OCI-LY1 (cell line): Measurements from ENCODE around the gene DRC1.

ENCODE experiments used
- H2AFZ ChIP-seq: fragments of 200-600 bp; sonication (generic), shearing (Covaris generic); 2 replicates; pipeline ENCODE4 v1.6.0; 2014; ENCODE audit warnings: antibody characterized with exemption, mild to moderate bottlenecking, low read length
- H3F3A ChIP-seq: fragments of 200-600 bp; sonication (generic), shearing (Covaris generic); 2 replicates; pipeline ENCODE4 v1.6.0; 2014; ENCODE audit warnings: mild to moderate bottlenecking, antibody characterized with exemption, low read length, moderate library complexity; ENCODE audit not compliant: insufficient read depth
- H3K27ac ChIP-seq: fragments of 200-600 bp; sonication (generic); 2 replicates; pipeline ENCODE4 v1.5.1; 2014; ENCODE audit warnings: low read length, mixed run types, mild to moderate bottlenecking, low read depth; ENCODE audit not compliant: poor library complexity, severe bottlenecking
- H3K27me3 ChIP-seq: fragments of 200-600 bp; sonication (generic); 2 replicates; pipeline ENCODE4 v1.6.0; 2014; ENCODE audit warnings: antibody characterized with exemption, mild to moderate bottlenecking, low read length, moderate library complexity; ENCODE audit not compliant: insufficient read depth
- H3K36me3 ChIP-seq: fragments of 200-600 bp; sonication (generic); 2 replicates; pipeline ENCODE4 v1.6.1; 2014; ENCODE audit warnings: mild to moderate bottlenecking, antibody characterized with exemption, low read length, moderate library complexity, mixed read lengths; ENCODE audit not compliant: insufficient read depth
- H3K4me1 ChIP-seq: fragments of 200-600 bp; sonication (generic); 2 replicates; pipeline ENCODE4 v1.5.1; 2014; ENCODE audit warnings: mild to moderate bottlenecking, low read length, moderate library complexity; ENCODE audit not compliant: insufficient read depth, severe bottlenecking
- H3K4me2 ChIP-seq: fragments of 200-600 bp; sonication (generic), shearing (Covaris generic); 2 replicates; pipeline ENCODE4 v1.6.1; 2014; ENCODE audit warnings: low read length
- H3K4me3 ChIP-seq: fragments of 200-600 bp; sonication (generic); 2 replicates; pipeline ENCODE4 v1.5.1; 2014; ENCODE audit warnings: low read length, low read depth, mild to moderate bottlenecking, mixed read lengths; ENCODE audit not compliant: poor library complexity, severe bottlenecking
- H3K79me2 ChIP-seq: fragments of 200-600 bp; shearing (Covaris generic); 2 replicates; pipeline ENCODE4 v1.6.1; 2016; ENCODE audit warnings: mixed run types, low read length, mixed read lengths; ENCODE audit not compliant: insufficient read depth
- H3K9ac ChIP-seq: fragments of 200-600 bp; sonication (generic), shearing (Covaris generic); 2 replicates; pipeline ENCODE4 v1.6.1; 2014; ENCODE audit warnings: mild to moderate bottlenecking, low read length, mixed read lengths
- H3K9me2 ChIP-seq: fragments of 200-600 bp; sonication (generic), shearing (Covaris generic); 2 replicates; pipeline ENCODE4 v1.6.1; 2014; ENCODE audit warnings: low read depth, mild to moderate bottlenecking, low read length, mixed read lengths
- H3K9me3 ChIP-seq: fragments of 200-600 bp; shearing (Covaris generic); 2 replicates; pipeline ENCODE4 v1.6.1; 2014; ENCODE audit warnings: low read length, mixed read lengths
- H4K20me1 ChIP-seq: fragments of 200-600 bp; sonication (generic), shearing (Covaris generic); 2 replicates; pipeline ENCODE4 v1.6.0; 2016; ENCODE audit warnings: mild to moderate bottlenecking, low read length; ENCODE audit not compliant: insufficient read depth
- CTCF ChIP-seq: fragments of 200-600 bp; sonication (generic), shearing (Covaris generic); IDR thresholded peaks from 2 replicates; pipeline ENCODE4 v1.5.1; 2017; ENCODE audit warnings: mild to moderate bottlenecking, antibody characterized with exemption, low read length, moderate library complexity, mixed read lengths
- EZH2 ChIP-seq: fragments of 200-600 bp; sonication (generic), shearing (Covaris generic); IDR thresholded peaks from 2 replicates; pipeline ENCODE4 v1.8.0; 2017; ENCODE audit warnings: borderline replicate concordance, mixed run types, mild to moderate bottlenecking, antibody characterized with exemption, low read length, moderate library complexity, mixed read lengths

The DRC1 gene

GRCh38 chr2:26458365-26459042 lies 56.8 kb downstream of the DRC1 start:
- no peaks in the 10 kb centered on the region for H3K36me3 ChIP-seq
- TF ChIP-seq CTCF = no peak; the same call in 1 of the 2 replicates
- no peak for TF ChIP-seq EZH2
- H3K9me3 ChIP-seq = no peaks in the 10 kb centered on the region
- H3K4me3 ChIP-seq = no peak overlapping the region
- H3F3A ChIP-seq = no peaks in the 10 kb centered on the region
- H4K20me1 ChIP-seq = no peaks in the 10 kb centered on the region
- no peak overlapping the region for H3K27ac ChIP-seq
- no peaks in the 10 kb centered on the region for H3K4me1 ChIP-seq
- H3K27me3 ChIP-seq = no peaks in the 10 kb centered on the region
- H3K4me2 ChIP-seq = no peak overlapping the region
- no peaks in the 10 kb centered on the region for H3K9me2 ChIP-seq
- H2AFZ ChIP-seq = no peak overlapping the region
- H3K79me2 ChIP-seq = no peaks in the 10 kb centered on the region
- no peak overlapping the region for H3K9ac ChIP-seq

- Histone ChIP-seq H3K9me3 (no peaks in the 10 kb centered on the region), H3K4me3 (no peak overlapping the region), H4K20me1 (no peaks in the 10 kb centered on the region), H2AFZ (no peak overlapping the region), H3K79me2 (no peaks in the 10 kb centered on the region), H3K4me1 (no peaks in the 10 kb centered on the region), H3K27ac (no peak overlapping the region), H3F3A (no peaks in the 10 kb centered on the region), H3K9me2 (no peaks in the 10 kb centered on the region), H3K4me2 (no peak overlapping the region), H3K36me3 (no peaks in the 10 kb centered on the region), H3K9ac (no peak overlapping the region), H3K27me3 (no peaks in the 10 kb centered on the region)
- TF ChIP-seq EZH2 (no peak), CTCF (no peak)
Measured at GRCh38 chr2:26459991-26460612, 58.4 kb downstream of the DRC1 start.

GRCh38 chr2:26460613-26461031 lies 58.9 kb downstream of the DRC1 start:
- Histone ChIP-seq H3K79me2 (no peaks in the 10 kb centered on the region), H3K4me1 (no peaks in the 10 kb centered on the region), H3F3A (no peaks in the 10 kb centered on the region), H3K36me3 (no peaks in the 10 kb centered on the region), H3K27ac (no peak overlapping the region), H3K4me2 (no peak overlapping the region), H3K9ac (no peak overlapping the region), H3K9me3 (no peaks in the 10 kb centered on the region), H3K4me3 (no peak overlapping the region), H2AFZ (no peak overlapping the region), H3K9me2 (no peaks in the 10 kb centered on the region), H3K27me3 (no peaks in the 10 kb centered on the region), H4K20me1 (no peaks in the 10 kb centered on the region)
- TF ChIP-seq EZH2 = no peak
- no peak for TF ChIP-seq CTCF
